HL-60 (cell line): ENCODE data around the gene GET4.

Experiments
- DNase-seq, 2 experiments: peaks; one replicate each; pipeline ENCODE4 v3.0.0-alpha.2; 2010 to 2020; ENCODE audit warnings: low read depth in 1 of 2, low spot score in 1 of 2
- H3K27ac ChIP-seq: fragments of 250-450 bp; sonication (Bioruptor Pico); replicated peaks from 2 replicates; pipeline ENCODE4 v1.5.1; 2020; ENCODE audit warnings: mild to moderate bottlenecking, moderate library complexity
- H3K27me3 ChIP-seq: fragments of 250-450 bp; sonication (Bioruptor Pico); 2 replicates; pipeline ENCODE4 v1.5.1; 2021; ENCODE audit warnings: mild to moderate bottlenecking, moderate library complexity; ENCODE audit not compliant: insufficient read depth, poor library complexity, severe bottlenecking
- H3K4me3 ChIP-seq: replicated peaks from 2 replicates; pipeline ENCODE4 v1.5.1; 2011; ENCODE audit warnings: mild to moderate bottlenecking, control low read depth, low read length; ENCODE audit not compliant: insufficient read depth
- GABPA ChIP-seq: IDR thresholded peaks from 2 replicates; pipeline ENCODE4 v1.6.1; 2012; ENCODE audit warnings: low read depth
- POLR2AphosphoS5 ChIP-seq: IDR thresholded peaks from 2 replicates; pipeline ENCODE4 v1.6.1; 2012; ENCODE audit warnings: low read depth
- SPI1 ChIP-seq: IDR thresholded peaks from 2 replicates; pipeline ENCODE4 v1.6.1; 2012; ENCODE audit warnings: low read depth, mild to moderate bottlenecking, borderline replicate concordance
- TF ChIP-seq, protein P1 (sequence below): IDR thresholded peaks from one replicate; pipeline ENCODE4 v1.5.1; 2011; ENCODE audit warnings: low read length, control low read depth, inconsistent platforms; ENCODE audit not compliant: insufficient read depth
- TF ChIP-seq, protein P2 (sequence below): IDR thresholded peaks from 2 replicates; pipeline ENCODE4 v1.6.1; 2012; ENCODE audit warnings: low read depth; ENCODE audit not compliant: insufficient replicate concordance

GET4 gene

DNA sequence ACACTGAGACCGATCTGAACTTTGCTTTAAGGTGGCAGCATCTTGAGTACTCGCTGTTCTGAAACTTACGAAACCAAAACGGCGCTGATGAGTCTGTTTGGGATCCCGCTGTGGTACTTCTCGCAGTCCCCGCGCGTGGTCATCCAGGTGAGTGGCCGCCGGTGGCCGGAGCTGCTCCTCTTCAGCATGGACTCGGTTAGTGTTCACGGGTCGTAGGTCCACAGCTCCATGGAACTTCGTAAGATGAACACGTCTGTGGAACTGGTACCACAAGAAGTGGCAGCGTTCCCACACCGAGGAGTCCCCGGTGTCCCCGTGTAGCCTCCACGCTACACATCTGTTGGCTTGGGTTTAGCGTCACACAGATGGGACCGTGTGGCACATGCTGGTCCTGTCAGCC, 10.4 kb upstream of the GET4 start:
- Histone ChIP-seq H3K27ac (no peak overlapping the region), H3K4me3 (no peak overlapping the region), H3K27me3 (no peaks in the 10 kb centered on the region)
- DNase-seq = no peak
- no peak for TF ChIP-seq SPI1
- TF ChIP-seq, protein P1, sequence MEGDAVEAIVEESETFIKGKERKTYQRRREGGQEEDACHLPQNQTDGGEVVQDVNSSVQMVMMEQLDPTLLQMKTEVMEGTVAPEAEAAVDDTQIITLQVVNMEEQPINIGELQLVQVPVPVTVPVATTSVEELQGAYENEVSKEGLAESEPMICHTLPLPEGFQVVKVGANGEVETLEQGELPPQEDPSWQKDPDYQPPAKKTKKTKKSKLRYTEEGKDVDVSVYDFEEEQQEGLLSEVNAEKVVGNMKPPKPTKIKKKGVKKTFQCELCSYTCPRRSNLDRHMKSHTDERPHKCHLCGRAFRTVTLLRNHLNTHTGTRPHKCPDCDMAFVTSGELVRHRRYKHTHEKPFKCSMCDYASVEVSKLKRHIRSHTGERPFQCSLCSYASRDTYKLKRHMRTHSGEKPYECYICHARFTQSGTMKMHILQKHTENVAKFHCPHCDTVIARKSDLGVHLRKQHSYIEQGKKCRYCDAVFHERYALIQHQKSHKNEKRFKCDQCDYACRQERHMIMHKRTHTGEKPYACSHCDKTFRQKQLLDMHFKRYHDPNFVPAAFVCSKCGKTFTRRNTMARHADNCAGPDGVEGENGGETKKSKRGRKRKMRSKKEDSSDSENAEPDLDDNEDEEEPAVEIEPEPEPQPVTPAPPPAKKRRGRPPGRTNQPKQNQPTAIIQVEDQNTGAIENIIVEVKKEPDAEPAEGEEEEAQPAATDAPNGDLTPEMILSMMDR = no peak
- TF ChIP-seq, protein P2, sequence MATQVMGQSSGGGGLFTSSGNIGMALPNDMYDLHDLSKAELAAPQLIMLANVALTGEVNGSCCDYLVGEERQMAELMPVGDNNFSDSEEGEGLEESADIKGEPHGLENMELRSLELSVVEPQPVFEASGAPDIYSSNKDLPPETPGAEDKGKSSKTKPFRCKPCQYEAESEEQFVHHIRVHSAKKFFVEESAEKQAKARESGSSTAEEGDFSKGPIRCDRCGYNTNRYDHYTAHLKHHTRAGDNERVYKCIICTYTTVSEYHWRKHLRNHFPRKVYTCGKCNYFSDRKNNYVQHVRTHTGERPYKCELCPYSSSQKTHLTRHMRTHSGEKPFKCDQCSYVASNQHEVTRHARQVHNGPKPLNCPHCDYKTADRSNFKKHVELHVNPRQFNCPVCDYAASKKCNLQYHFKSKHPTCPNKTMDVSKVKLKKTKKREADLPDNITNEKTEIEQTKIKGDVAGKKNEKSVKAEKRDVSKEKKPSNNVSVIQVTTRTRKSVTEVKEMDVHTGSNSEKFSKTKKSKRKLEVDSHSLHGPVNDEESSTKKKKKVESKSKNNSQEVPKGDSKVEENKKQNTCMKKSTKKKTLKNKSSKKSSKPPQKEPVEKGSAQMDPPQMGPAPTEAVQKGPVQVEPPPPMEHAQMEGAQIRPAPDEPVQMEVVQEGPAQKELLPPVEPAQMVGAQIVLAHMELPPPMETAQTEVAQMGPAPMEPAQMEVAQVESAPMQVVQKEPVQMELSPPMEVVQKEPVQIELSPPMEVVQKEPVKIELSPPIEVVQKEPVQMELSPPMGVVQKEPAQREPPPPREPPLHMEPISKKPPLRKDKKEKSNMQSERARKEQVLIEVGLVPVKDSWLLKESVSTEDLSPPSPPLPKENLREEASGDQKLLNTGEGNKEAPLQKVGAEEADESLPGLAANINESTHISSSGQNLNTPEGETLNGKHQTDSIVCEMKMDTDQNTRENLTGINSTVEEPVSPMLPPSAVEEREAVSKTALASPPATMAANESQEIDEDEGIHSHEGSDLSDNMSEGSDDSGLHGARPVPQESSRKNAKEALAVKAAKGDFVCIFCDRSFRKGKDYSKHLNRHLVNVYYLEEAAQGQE = no peak
- no peak for TF ChIP-seq GABPA
- TF ChIP-seq POLR2AphosphoS5 = no peak

GRCh38 chr7:867001-867405, 9.4 kb upstream of the GET4 start:
- no peak for DNase-seq

GRCh38 chr7:867406-868188, 8.8 kb upstream of the GET4 start:
- Histone ChIP-seq H3K27me3 (no peaks in the 10 kb centered on the region), H3K4me3 (no peak overlapping the region), H3K27ac (no peak overlapping the region)
- DNase-seq = no peak
- TF ChIP-seq, protein P2 = no peak
- TF ChIP-seq GABPA (no peak), POLR2AphosphoS5 (no peak), SPI1 (no peak)
- TF ChIP-seq, protein P1 = no peak

More at GRCh38 chr7:867001-867405, 9.4 kb upstream of the GET4 start:
- no peak for TF ChIP-seq SPI1
- TF ChIP-seq, protein P2 = no peak
- TF ChIP-seq POLR2AphosphoS5 = no peak
- no peak for TF ChIP-seq GABPA
- TF ChIP-seq, protein P1 = no peak
- Histone ChIP-seq H3K27ac (no peak overlapping the region), H3K4me3 (no peak overlapping the region), H3K27me3 (no peaks in the 10 kb centered on the region)
